KMS-11 (cell line): ENCODE data around the gene LSAMP.
"Not testable (repeated sequence)": the region's sequence is repeated elsewhere in the genome, so short reads cannot be mapped to it uniquely, and the experiment has no call there.

ENCODE experiments used
- H2AFZ ChIP-seq: fragments of 200-600 bp; sonication (generic); 2 replicates; pipeline ENCODE4 v1.6.1; 2016; ENCODE audit warnings: antibody characterized with exemption, mixed run types, low read depth
- H3K27ac ChIP-seq: fragments of 200-600 bp; sonication (generic); 2 replicates; pipeline ENCODE4 v1.6.1; 2016; ENCODE audit warnings: mild to moderate bottlenecking, mixed run types
- H3K27me3 ChIP-seq: fragments of 200-600 bp; sonication (generic); 2 replicates; pipeline ENCODE4 v1.6.1; 2017; ENCODE audit warnings: mild to moderate bottlenecking, low read depth, mixed run types, moderate library complexity; ENCODE audit not compliant: insufficient read depth
- H3K36me3 ChIP-seq: fragments of 200-600 bp; sonication (generic); 2 replicates; pipeline ENCODE4 v1.6.1; 2017; ENCODE audit warnings: mild to moderate bottlenecking, mixed run types; ENCODE audit not compliant: insufficient read depth
- H3K4me1 ChIP-seq: fragments of 200-600 bp; sonication (generic); 2 replicates; pipeline ENCODE4 v1.6.1; 2016; ENCODE audit warnings: mild to moderate bottlenecking, low read depth, mixed run types; ENCODE audit not compliant: poor library complexity, severe bottlenecking
- H3K4me2 ChIP-seq: fragments of 200-600 bp; sonication (generic); 2 replicates; pipeline ENCODE4 v1.7.0; 2016; ENCODE audit warnings: mild to moderate bottlenecking, mixed run types
- H3K4me3 ChIP-seq: fragments of 200-600 bp; sonication (generic); IDR thresholded peaks from 2 replicates; pipeline ENCODE4 v1.6.1; 2017; ENCODE audit warnings: low read depth, low read length, mixed read lengths; ENCODE audit not compliant: insufficient read depth
- H3K79me2 ChIP-seq: fragments of 200-600 bp; sonication (generic); 2 replicates; pipeline ENCODE4 v1.6.1; 2016; ENCODE audit warnings: low read depth, mixed run types; ENCODE audit not compliant: insufficient read depth
- H3K9ac ChIP-seq: fragments of 200-600 bp; sonication (generic); 2 replicates; pipeline ENCODE4 v1.6.1; 2016; ENCODE audit warnings: mild to moderate bottlenecking, mixed run types
- H4K20me1 ChIP-seq: fragments of 200-600 bp; sonication (generic); 2 replicates; pipeline ENCODE4 v1.6.1; 2016; ENCODE audit warnings: mild to moderate bottlenecking, mixed run types; ENCODE audit not compliant: insufficient read depth
- TF ChIP-seq, protein P1 (sequence below): fragments of 200-600 bp; sonication (generic); conservative IDR thresholded peaks from 2 replicates; pipeline ENCODE4 v1.6.1; 2017; ENCODE audit warnings: low read depth, mild to moderate bottlenecking, antibody characterized with exemption, low read length, moderate library complexity, mixed read lengths

Gene LSAMP

DNA sequence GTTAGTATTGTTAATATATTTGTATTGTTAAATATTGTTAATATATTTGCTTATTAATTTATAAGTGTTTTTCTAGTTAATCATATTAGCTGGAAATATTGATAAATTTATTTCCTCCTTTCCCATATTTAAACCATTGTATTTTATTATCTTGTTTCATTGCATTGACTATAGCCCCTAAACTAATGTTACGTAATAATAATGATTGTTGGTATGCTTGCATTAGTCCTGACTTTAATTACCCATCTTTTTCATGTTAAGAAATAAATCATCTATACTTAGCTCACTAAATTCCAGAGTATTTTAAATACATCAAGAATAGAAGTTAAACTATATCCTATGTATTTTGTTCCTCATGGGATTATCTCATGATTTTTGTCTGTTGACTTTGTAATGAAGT lies 368.2 kb downstream of the LSAMP start:
- H3K27me3 ChIP-seq: no peaks in the 10 kb centered on the region
- H2AFZ ChIP-seq: no peak overlapping the region
- TF ChIP-seq, protein P1, sequence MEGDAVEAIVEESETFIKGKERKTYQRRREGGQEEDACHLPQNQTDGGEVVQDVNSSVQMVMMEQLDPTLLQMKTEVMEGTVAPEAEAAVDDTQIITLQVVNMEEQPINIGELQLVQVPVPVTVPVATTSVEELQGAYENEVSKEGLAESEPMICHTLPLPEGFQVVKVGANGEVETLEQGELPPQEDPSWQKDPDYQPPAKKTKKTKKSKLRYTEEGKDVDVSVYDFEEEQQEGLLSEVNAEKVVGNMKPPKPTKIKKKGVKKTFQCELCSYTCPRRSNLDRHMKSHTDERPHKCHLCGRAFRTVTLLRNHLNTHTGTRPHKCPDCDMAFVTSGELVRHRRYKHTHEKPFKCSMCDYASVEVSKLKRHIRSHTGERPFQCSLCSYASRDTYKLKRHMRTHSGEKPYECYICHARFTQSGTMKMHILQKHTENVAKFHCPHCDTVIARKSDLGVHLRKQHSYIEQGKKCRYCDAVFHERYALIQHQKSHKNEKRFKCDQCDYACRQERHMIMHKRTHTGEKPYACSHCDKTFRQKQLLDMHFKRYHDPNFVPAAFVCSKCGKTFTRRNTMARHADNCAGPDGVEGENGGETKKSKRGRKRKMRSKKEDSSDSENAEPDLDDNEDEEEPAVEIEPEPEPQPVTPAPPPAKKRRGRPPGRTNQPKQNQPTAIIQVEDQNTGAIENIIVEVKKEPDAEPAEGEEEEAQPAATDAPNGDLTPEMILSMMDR: no peak
- H3K4me2 ChIP-seq: no peak overlapping the region
- no peaks in the 10 kb centered on the region for H4K20me1 ChIP-seq
- H3K79me2 ChIP-seq: no peaks in the 10 kb centered on the region
- no peak overlapping the region for H3K27ac ChIP-seq
- no peak overlapping the region for H3K4me3 ChIP-seq
- no peaks in the 10 kb centered on the region for H3K36me3 ChIP-seq
- H3K4me1 ChIP-seq: no peaks in the 10 kb centered on the region
- no peak overlapping the region for H3K9ac ChIP-seq

- not testable (repeated sequence) for H3K27me3 ChIP-seq, H4K20me1 ChIP-seq, H2AFZ ChIP-seq, H3K4me2 ChIP-seq, H3K4me3 ChIP-seq, H3K9ac ChIP-seq, H3K36me3 ChIP-seq, H3K4me1 ChIP-seq, H3K27ac ChIP-seq, H3K79me2 ChIP-seq
These were observed 374.6 kb downstream of the LSAMP start for GRCh38 chr3:116070516-116071278.

- no peaks in the 10 kb centered on the region for H3K36me3 ChIP-seq
- no peak overlapping the region for H3K27ac ChIP-seq
- H3K4me1 ChIP-seq: no peaks in the 10 kb centered on the region
- H3K4me2 ChIP-seq: no peak overlapping the region
- H4K20me1 ChIP-seq: no peaks in the 10 kb centered on the region
- no peak overlapping the region for H3K4me3 ChIP-seq
- H3K79me2 ChIP-seq: no peaks in the 10 kb centered on the region
- no peaks in the 10 kb centered on the region for H3K27me3 ChIP-seq
- H2AFZ ChIP-seq: no peak overlapping the region
- TF ChIP-seq, protein P1: no peak
- H3K9ac ChIP-seq: no peak overlapping the region
These were observed 375.2 kb downstream of the LSAMP start for GRCh38 chr3:116070061-116070460.

- Histone ChIP-seq H4K20me1 (no peaks in the 10 kb centered on the region), H3K79me2 (no peaks in the 10 kb centered on the region), H3K4me1 (no peaks in the 10 kb centered on the region), H3K4me2 (no peak overlapping the region), H3K36me3 (no peaks in the 10 kb centered on the region), H2AFZ (no peak overlapping the region), H3K27ac (no peak overlapping the region), H3K4me3 (no peak overlapping the region), H3K9ac (no peak overlapping the region), H3K27me3 (no peaks in the 10 kb centered on the region)
- TF ChIP-seq, protein P1: no peak
These were observed 376.3 kb downstream of the LSAMP start for GRCh38 chr3:116069024-116069423.

GRCh38 chr3:116067326-116067725 lies 378.0 kb downstream of the LSAMP start:
- H3K36me3 ChIP-seq: no peaks in the 10 kb centered on the region
- TF ChIP-seq, protein P1: no peak
- H3K79me2 ChIP-seq: no peaks in the 10 kb centered on the region
- no peak overlapping the region for H3K4me2 ChIP-seq
- H3K4me1 ChIP-seq: no peaks in the 10 kb centered on the region
- H3K27me3 ChIP-seq: no peaks in the 10 kb centered on the region
- no peak overlapping the region for H3K4me3 ChIP-seq
- H3K27ac ChIP-seq: no peak overlapping the region
- no peaks in the 10 kb centered on the region for H4K20me1 ChIP-seq
- no peak overlapping the region for H3K9ac ChIP-seq
- H2AFZ ChIP-seq: no peak overlapping the region
